Activated CD4-positive, alpha-beta T cell treated with anti-CD3 and anti-CD28 coated beads for 48 hours (primary cell): ENCODE measurements around the gene CIDEB.
"Not testable (repeated sequence)": the region's sequence is repeated elsewhere in the genome, so short reads cannot be mapped to it uniquely, and the experiment has no call there.

Source experiments
- DNase-seq: peaks from one replicate; pipeline ENCODE4 v3.0.0-alpha.2; 2020

CIDEB gene

GRCh38 chr14:24307575-24308341 is at the start of gene CIDEB:
TSS of gene CIDEB (minus strand) at chr14:24307977. CDS start at chr14:24307858, 119 bp downstream.
- DNase-seq: peak; percentile 73

GRCh38 chr14:24356208-24356607 is 48.4 kb upstream of the CIDEB start:
- DNase-seq: no peak

DNA sequence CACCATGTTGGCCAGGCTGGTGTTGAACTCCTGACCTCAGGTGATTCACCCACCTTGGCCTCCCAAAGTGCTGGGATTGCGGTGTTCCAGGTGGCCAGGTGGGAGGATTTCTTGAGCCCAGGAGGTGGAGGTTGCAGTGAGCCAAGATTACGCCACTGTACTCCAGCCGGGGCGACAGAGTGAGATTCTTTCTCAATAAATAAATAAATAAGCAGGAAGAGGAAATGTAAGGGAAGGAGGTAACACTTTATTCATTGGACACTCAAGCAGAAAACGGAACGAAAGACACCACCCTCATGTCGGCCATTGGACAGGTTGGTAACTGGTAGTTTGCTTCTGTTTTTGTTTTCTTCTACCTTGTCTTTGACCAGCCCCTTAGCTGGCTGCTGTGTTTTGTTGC is 47.2 kb upstream of the CIDEB start:
- DNase-seq: no peak

- DNase-seq: not testable (repeated sequence)
Observed at GRCh38 chr14:24354482-24354825, 46.7 kb upstream of the CIDEB start.

- no peak for DNase-seq
Observed at GRCh38 chr14:24353559-24354481, 46.0 kb upstream of the CIDEB start.

DNA sequence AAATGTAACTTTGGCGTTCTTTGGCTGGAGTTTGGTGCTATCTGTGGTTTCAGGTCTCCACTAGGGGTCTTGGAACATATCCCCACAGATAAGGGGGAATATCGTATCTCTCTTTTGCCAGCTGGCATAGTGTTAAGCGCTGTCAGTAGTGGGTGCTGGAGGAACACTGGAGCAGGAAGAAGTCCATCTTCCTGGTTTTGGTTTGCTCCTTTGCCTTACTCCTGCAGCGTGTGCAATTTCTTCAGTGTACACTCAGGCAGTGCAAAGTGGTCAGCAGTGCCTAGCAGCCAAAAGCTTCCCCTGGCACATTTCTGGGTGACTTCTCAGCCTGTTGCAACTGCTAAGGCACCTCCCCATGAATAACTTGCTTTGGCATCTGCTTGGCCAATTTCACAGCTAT is 43.7 kb upstream of the CIDEB start:
- DNase-seq: no peak

- no peak for DNase-seq
Observed at GRCh38 chr14:24349742-24350141, 42.0 kb upstream of the CIDEB start.

- no peak for DNase-seq
Observed at GRCh38 chr14:24348186-24348585, 40.4 kb upstream of the CIDEB start.

DNA sequence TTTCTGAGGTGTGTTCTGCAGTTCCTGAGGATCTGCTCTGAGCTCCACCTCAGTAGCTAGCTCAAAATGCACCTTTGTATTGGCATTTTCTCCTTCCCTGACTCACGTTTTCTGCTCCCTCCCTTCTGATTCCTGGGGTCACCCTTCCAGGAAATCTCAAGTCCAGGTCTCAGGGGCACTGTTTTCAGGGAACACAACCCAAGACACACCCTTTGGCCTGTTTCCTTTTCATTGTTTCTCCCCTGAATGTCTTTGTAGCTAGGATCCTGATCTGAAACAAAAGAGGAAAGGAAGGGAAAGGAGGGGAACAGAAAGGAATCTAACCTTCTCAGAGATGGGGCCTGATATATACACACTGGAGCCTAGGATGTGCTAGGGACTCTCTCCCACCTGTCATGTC is 39.4 kb upstream of the CIDEB start:
- no peak for DNase-seq

GRCh38 chr14:24343795-24344660 is 36.3 kb upstream of the CIDEB start:
- DNase-seq: no peak

DNA sequence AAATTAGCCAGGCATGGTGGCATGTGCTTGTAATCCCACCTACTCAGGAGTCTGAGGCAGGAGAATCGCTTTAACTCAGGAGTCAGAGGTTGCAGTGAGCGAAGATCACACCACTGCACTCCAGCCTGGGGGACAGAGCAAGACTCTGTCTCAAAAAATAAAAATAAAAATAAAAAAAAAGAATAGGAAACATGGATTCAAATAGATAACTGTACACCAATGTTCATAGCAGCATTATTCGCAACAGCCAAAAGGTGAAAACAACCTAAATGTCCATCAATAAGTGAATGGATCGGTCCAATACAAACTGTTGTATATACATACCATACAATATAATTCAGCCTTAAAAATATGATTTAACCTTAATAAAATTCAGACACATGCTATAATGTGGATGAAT is 35.1 kb upstream of the CIDEB start:
- DNase-seq: no peak

GRCh38 chr14:24340606-24341005 is 32.8 kb upstream of the CIDEB start:
- DNase-seq: no peak

DNA sequence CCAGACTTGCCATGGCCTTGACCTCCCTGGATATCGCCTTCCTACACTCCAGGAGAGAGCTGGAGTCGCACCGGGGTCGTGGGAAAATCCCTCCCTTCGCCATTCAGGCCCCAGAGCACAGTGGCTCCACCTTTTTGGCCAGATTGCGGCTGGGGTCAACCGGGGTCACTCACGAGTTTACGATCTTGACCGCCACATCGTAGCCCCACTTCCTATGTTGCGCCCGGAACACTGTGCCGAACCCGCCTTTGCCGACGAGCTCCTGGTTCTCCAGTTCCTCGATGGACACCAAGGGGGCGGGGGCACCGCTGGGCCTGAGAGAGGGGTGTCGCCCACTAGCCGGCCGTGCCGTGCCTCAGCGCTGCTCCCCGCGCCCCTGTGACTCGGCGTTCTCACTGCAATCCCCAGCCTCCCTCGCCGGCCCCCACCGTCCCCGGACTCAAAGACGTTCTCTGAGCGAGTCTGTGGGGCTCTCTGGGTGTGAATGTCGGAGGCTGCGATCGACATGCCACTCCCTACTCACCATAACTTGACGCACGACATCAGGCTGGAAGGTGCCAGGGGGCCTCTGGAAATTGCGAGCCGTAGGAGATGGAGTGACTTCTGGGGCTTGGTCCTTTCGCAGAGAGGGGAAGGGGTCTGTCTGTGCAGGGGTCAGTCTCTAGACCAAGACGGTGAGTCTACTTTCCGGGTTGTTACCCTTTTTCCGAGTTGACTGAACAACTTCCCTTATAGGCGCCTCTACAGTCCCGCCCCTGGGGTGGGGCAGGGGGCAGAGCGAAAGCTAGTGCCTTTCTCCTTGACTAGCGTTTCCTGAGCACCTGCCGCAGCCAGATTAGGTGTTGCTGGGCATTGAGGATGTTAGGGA is 31.7 kb upstream of the CIDEB start, which contains the start of gene RIPK3:
Gene RIPK3 (minus strand): TSS at position 708 of the 868 bp plus-strand sequence. CDS start 165 bp downstream, at position 543.
- peak; percentile 76 for DNase-seq

DNA sequence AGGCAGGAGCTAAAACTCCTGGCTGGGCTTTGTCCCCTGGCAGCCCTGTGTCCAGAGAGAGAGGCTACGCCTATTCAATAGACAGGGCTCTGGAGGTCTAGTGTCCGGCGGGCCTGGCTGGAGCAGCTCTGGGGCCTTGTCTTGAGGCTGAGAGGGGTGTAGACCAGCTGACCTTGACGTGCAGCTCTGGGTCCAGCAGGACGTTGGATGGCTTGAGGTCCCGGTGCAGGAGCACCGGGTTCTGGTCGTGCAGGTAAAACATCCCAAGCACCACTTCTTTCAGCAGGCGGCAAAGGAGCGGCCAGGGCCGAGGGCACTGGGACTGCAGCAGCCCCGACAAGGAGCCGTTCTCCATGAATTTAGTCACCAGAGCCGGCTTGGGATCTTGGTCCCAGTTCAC is 31.1 kb upstream of the CIDEB start:
- DNase-seq: no peak

- DNase-seq: no peak
Observed at GRCh38 chr14:24337824-24338175, 30.0 kb upstream of the CIDEB start.

GRCh38 chr14:24337144-24337823 is 29.5 kb upstream of the CIDEB start:
- no peak for DNase-seq

DNA sequence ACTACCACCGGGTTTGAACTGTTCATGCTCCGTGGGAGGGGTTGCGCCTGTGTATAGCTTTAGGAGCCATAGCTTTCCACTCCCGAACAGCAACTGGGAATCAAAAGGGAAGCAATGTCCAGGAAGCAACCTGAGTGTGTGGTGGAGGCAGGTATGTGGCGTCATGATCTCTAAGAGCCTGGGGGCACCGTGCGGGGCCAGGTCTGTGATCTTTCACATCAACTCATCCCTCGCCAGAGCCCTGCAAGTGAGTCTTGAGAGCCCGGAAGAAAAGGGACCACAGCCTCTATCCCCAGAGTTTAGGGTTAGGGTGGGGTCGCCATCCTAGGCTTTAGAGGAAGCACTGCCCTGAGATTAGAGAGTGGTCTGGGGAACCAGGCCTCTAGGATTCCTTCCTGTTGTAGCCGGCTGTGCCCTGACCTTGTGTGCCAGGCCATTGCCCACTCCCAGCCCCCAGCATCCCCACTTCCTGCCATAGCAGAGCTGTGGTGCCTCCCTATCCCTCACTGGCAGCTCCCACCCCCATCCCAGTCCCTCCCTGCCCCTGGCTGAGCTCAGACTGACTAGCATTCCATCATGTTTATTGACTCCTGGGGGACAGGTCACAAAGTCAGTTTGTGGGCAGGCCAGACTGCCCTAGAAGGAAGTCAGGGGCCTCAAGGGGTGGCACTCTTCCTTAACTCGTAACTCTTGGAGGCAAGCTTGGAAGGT is 27.8 kb upstream of the CIDEB start:
- no peak for DNase-seq

DNA sequence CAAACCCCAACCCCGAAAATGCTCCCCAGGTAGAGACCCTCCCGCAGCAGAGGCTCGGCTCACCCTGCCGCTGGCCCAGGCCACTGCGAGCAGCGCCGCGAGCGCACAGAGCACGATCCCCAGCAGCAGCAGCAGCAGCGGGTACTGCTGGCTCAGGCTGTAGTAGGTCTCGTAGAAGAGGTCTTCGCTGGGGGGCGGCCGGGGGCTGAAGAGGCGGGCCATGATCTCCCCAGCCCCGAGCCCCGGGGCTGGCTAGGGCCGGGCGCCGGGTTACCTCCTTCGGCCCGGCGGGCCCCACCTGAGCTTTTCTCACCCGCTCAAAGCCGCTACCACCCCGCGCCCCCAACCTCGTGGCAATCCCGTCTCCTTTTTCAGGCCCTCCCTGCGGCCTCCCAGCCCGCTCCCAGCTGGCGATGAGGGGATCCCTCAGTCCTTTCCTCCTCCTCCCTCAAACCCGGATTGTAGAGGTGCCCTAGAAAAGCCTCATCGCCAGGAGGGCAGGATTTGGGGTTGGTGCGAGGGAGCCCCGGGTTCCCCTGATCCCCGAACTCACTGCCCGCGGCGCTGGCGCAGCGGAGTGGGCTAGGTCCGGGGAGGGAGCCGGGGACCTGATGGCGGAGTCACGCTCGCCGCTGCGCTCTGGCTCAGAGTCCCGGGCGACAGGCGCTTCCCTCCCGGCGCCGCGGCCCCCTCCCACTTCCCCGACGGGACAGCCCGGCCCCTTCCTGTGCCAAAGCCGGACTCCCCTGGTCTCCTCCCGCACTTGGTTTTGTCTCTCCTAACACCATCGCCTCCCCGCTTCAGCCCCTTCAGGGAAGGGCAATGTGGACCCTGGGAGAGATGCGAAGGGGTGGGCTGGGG is 26.9 kb upstream of the CIDEB start, which contains the start of gene ADCY4:
Gene ADCY4 (minus strand): TSS at position 641 of the 861 bp plus-strand sequence. CDS start 419 bp downstream, at position 222.
- peak; percentile 39 for DNase-seq

GRCh38 chr14:24332268-24332993 is 24.7 kb upstream of the CIDEB start:
- peak; percentile 90 for DNase-seq
